SK-N-SH treated with all-trans-retinoic acid at 6 μM for 48 hours (cell line): ENCODE results near the gene METTL22.

Experiments used
- BACH2 ChIP-seq: fragments of 250-450 bp; sonication (Bioruptor Pico); IDR thresholded peaks from 2 replicates; pipeline ENCODE4 v1.9.0; 2021; ENCODE audit warnings: mild to moderate bottlenecking, borderline replicate concordance
- RARB ChIP-seq: fragments of 250-450 bp; sonication (Bioruptor Pico); IDR thresholded peaks from 2 replicates; pipeline ENCODE4 v1.8.0; 2021; ENCODE audit warnings: mild to moderate bottlenecking, moderate library complexity
- ZFP3 ChIP-seq: fragments of 250-450 bp; sonication (Bioruptor Pico); IDR thresholded peaks from 2 replicates; pipeline ENCODE4 v1.5.0; 2020; ENCODE audit warnings: mild to moderate bottlenecking, moderate library complexity
- ZFP30 ChIP-seq: fragments of 450-650 bp; formaldehyde crosslinking; IDR thresholded peaks from 2 replicates; pipeline ENCODE4 v1.5.0; 2022; ENCODE audit warnings: mild to moderate bottlenecking, moderate library complexity
- ZNF565 ChIP-seq: fragments of 450-650 bp; formaldehyde crosslinking; conservative IDR thresholded peaks from 2 replicates; pipeline ENCODE4 v1.5.0; 2020; ENCODE audit warnings: low read depth, mild to moderate bottlenecking, moderate library complexity

DNA sequence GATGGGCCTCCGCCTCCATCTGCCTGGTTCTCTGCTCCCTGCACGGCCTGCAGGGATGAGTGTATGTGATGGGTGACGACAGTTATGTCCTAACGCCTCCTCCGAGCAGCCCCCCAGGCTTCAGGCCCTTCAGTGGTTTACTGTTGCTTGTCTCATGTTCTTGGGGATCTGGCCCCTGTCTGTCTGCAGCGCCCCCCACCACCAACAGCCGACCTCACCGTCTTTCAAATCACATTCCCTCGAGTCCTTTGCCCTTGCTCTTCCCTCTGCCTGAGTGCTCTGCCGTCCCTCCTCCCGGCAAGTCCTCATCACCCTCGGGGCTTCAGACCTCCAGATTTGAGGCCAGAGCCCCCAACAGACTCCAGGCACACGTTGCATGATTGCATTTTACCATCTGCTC, 18.2 kb downstream of the METTL22 start:
- TF ChIP-seq BACH2 (CRISPR knock-in tag) (no peak), RARB (CRISPR knock-in tag) (no peak), ZFP3 (CRISPR knock-in tag) (no peak), ZFP30 (no peak), ZNF565 (no peak)
